ENCODE data around the gene MYL6.

- no peak for TF ChIP-seq CTCF (IDR thresholded peaks at IDR 0.05)
- no peak for TF ChIP-seq POLR2A (IDR thresholded peaks at IDR 0.05)
Measured at GRCh38 chr12:56204275-56204674, 46.1 kb downstream of the MYL6 start.

Measured in right lobe of liver (tissue), 4 donors.